NAMALWA (cell line): Measurements from ENCODE around the gene PRODH.
"Not testable (repeated sequence)": the region's sequence is repeated elsewhere in the genome, so short reads cannot be mapped to it uniquely, and the experiment has no call there.

ENCODE experiments used
- DNase-seq: peaks from one replicate; pipeline ENCODE4 v3.0.0-alpha.2; 2015; ENCODE audit warnings: low spot score

Gene PRODH

DNA sequence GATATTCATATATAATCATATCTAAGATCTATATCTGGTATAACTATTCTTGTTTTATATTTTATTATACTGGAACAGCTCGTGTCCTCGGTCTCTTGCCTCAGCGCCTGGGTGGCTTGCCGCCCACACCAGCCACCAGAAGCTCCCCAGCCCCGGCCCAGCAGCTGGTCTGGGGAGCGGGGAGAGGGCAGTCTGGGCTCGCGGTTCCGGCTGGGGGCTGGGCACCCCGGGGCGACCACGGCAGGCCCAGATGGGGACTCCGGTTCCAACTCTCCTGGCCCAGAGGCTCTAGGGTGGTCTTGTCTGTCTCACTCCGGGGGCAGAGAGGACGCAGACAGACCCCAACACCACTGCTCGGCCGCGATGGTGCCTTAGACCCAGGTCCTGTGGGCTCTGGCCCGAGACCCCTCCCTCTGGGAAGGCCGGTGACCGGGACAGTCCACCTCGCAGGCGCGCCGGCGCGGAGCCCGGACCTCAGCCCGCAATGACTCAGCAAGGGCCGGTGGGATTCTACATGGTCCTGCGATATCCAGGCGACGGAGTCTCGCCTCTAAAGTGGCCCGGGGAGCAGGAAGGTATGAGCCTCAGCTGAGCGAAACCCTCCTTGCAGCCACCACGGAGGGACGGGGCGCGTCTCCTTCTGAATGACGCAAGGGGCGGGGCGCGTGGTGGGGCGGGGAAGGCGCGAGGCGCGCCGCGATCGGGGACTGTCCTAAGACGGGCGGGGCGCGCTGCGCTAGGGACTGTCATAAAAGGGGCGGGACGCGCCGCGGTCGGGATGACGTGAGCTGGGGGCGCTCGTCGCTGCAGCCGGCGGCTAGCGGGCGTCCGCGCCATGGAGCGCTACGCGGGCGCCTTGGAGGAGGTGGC, 30.3 kb downstream of the PRODH start, which contains the start of gene DGCR6:
Gene DGCR6 (plus strand): TSS at position 781 of the 870 bp plus-strand sequence. CDS start 55 bp downstream, at position 836.
- DNase-seq, result no peak

DNA sequence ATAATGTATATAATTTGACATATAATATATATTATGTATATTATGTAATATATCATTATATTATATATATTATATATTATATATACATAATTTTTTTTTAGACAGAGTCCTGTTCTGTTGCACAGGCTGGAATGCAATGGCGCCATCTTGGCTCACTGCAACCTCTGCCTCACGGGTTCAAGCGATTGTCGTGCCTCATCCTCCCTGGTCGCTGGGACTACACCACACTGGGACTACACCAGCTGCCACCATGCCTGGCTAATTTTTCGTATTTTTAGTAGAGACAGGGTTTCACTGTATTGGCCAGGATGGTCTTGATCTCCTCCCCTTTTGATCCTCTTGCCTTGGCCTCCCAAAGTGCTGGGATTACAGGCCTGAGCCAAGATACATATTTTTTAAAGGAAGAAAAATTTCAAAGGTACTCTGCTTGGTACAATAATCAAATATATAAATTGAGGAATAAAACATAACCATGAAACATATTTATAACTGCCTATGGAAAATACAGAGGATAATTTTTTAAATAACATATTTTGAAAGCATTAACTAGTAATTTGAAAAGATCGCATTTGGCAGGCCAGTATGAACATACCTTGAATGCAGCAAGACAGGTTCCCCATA, 39.9 kb downstream of the PRODH start:
- not testable (repeated sequence) for DNase-seq

DNA sequence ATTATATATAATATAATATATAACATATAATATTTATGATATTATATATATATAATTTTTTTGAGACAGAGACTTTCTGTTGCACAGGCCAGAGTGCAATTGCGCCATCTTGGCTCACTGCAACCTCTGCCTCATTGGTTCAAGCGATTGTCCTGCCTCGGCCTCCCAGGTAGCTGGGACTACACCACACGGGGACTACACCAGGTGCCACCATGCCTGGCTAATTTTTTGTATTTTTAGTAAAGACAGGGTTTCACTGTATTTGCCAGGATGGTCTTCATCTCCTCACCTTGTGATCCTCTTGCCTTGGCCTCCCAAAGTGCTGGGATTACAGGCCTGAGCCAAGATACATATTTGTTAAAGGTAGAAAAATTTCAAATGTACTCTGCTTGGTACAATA, 42.3 kb downstream of the PRODH start:
- DNase-seq, result not testable (repeated sequence)

- DNase-seq, result not testable (repeated sequence)
Measured at GRCh38 chr22:18890510-18891192, 45.4 kb downstream of the PRODH start.

- DNase-seq, result no peak
Measured at GRCh38 chr22:18888115-18888514, 48.0 kb downstream of the PRODH start.

DNA sequence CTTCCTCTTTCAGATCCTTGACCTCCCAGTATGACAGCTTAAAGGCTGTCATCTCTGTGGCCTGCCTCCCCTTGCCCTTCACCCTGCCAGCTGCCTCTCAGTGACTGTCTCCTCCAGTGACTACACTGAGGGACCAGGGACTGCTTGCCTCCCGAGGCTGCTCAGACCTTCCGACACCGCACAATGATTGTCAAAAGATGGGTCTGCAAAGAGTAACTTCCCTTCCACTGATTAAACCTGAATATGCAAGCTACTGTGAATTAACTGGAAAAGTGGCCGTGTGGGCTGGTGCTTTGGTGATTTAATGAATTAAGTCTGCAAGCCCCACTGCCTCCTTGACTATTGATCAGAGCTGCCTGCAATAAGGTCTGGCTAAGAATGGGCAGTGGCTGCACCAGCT, 51.6 kb downstream of the PRODH start:
- not testable (repeated sequence) for DNase-seq

DNA sequence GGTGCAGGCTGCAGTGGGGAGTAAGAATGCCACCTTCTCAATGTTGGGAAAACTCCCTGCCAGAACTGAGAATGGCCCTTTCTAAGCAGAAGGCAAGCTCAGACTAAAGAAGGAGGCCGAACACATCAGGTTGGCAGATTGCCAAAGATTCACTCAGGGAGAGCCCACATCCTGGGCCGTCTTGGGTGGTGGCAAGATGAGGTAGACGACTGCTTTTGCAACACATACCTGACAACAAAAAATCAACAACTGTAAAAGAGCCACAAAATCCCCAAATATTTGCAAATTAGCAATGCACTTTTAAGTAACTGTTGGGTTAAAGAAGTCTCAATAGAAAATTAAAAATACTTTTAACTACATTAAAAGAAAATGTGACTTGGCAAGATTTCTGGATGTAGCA, 54.8 kb downstream of the PRODH start:
- DNase-seq, result peak; percentile 51
